Liver (tissue), 9 donors: ENCODE results near the gene CELSR1. TPM values are rescaled to one million over a fixed set of nuclear protein-coding genes. Genes with fewer than 3 reads are reported as not detected.

Experiments used
- DNase-seq: peaks from one replicate; pipeline ENCODE4 v3.0.0-alpha.2; 2017; ENCODE audit warnings: low spot score
- H3K27ac ChIP-seq, 2 donors: one replicate each; pipeline ENCODE4 v1.7.0; 2013; ENCODE audit warnings: inconsistent platforms in 2 of 2, low read length in 2 of 2, control low read depth in 1 of 2, low read depth in 1 of 2, mild to moderate bottlenecking in 1 of 2
- H3K27me3 ChIP-seq, 4 donors: one replicate each; pipeline versions ENCODE4 v1.6.1 to v1.7.0; 2013; ENCODE audit warnings: low read length in 3 of 4, inconsistent platforms in 1 of 4, mild to moderate bottlenecking in 1 of 4, moderate library complexity in 1 of 4; ENCODE audit not compliant: control insufficient read depth in 4 of 4, insufficient read depth in 4 of 4
- H3K36me3 ChIP-seq, 4 donors: one replicate each; pipeline versions ENCODE4 v1.6.1 to v1.7.0; 2013; ENCODE audit warnings: low read length in 3 of 4, mild to moderate bottlenecking in 3 of 4, low read depth in 1 of 4, moderate library complexity in 1 of 4; ENCODE audit not compliant: control insufficient read depth in 4 of 4, insufficient read depth in 3 of 4
- H3K4me1 ChIP-seq, 4 donors: one replicate each; pipeline versions ENCODE4 v1.6.1 to v1.7.0; 2013; ENCODE audit warnings: low read length in 3 of 4, mild to moderate bottlenecking in 3 of 4, moderate library complexity in 1 of 4; ENCODE audit not compliant: control insufficient read depth in 4 of 4, insufficient read depth in 4 of 4
- H3K4me3 ChIP-seq, 3 donors: one replicate each; pipeline versions ENCODE4 v1.6.1 to v1.7.0; 2013; ENCODE audit warnings: low read length in 3 of 3, control low read depth in 1 of 3, low read depth in 1 of 3, mild to moderate bottlenecking in 1 of 3
- H3K9ac ChIP-seq, 2 donors: one replicate each; pipeline ENCODE4 v1.7.0; 2013; ENCODE audit warnings: low read length in 2 of 2, mild to moderate bottlenecking in 2 of 2, moderate library complexity in 2 of 2, control low read depth in 1 of 2, low read depth in 1 of 2
- H3K9me3 ChIP-seq, 4 donors: one replicate each; pipeline versions ENCODE4 v1.6.1 to v1.7.0; 2013; ENCODE audit warnings: low read length in 3 of 4; ENCODE audit not compliant: control insufficient read depth in 4 of 4
- EGR1 ChIP-seq, 2 donors: IDR thresholded peaks; 2 replicates each; pipeline ENCODE4 v1.6.1; 2016 to 2018; ENCODE audit warnings: antibody characterized with exemption in 2 of 2, low read depth in 2 of 2
- FOXA1 ChIP-seq: IDR thresholded peaks from 2 replicates; pipeline ENCODE4 v1.6.1; 2016; ENCODE audit warnings: antibody characterized with exemption
- FOXA2 ChIP-seq: IDR thresholded peaks from 2 replicates; pipeline ENCODE4 v1.6.1; 2016; ENCODE audit warnings: antibody characterized with exemption
- GABPA ChIP-seq, 2 donors: IDR thresholded peaks in 1 of 2; conservative IDR thresholded peaks in 1 of 2; 2 replicates each; pipeline ENCODE4 v1.6.1; 2016; ENCODE audit warnings: antibody characterized with exemption in 2 of 2, mild to moderate bottlenecking in 1 of 2, moderate library complexity in 1 of 2
- HNF4A ChIP-seq, 2 donors: conservative IDR thresholded peaks; 2 replicates each; pipeline ENCODE4 v1.6.1; 2016; ENCODE audit warnings: antibody characterized with exemption in 2 of 2, mild to moderate bottlenecking in 2 of 2
- HNF4G ChIP-seq: IDR thresholded peaks from 2 replicates; pipeline ENCODE4 v1.6.1; 2016; ENCODE audit warnings: antibody characterized with exemption
- JUND ChIP-seq, 2 donors: IDR thresholded peaks; 2 replicates each; pipeline ENCODE4 v1.6.1; 2016; ENCODE audit warnings: antibody characterized with exemption in 2 of 2
- NR2F2 ChIP-seq: IDR thresholded peaks from 2 replicates; pipeline ENCODE4 v1.6.1; 2016; ENCODE audit warnings: antibody characterized with exemption
- RAD21 ChIP-seq, 2 donors: IDR thresholded peaks; 2 replicates each; pipeline ENCODE4 v1.6.1; 2016; ENCODE audit warnings: antibody characterized with exemption in 2 of 2, mild to moderate bottlenecking in 2 of 2
- RXRA ChIP-seq, 2 donors: IDR thresholded peaks; 2 replicates each; pipeline ENCODE4 v1.6.1; 2017 to 2018; ENCODE audit warnings: antibody characterized with exemption in 2 of 2, mild to moderate bottlenecking in 1 of 2
- SP1 ChIP-seq: IDR thresholded peaks from 2 replicates; pipeline ENCODE4 v1.6.1; 2018; ENCODE audit warnings: antibody characterized with exemption, mild to moderate bottlenecking
- TAF1 ChIP-seq: conservative IDR thresholded peaks from 2 replicates; pipeline ENCODE4 v1.6.1; 2016; ENCODE audit warnings: antibody characterized with exemption, mild to moderate bottlenecking
- YY1 ChIP-seq: IDR thresholded peaks from 2 replicates; pipeline ENCODE4 v1.6.1; 2016; ENCODE audit warnings: antibody characterized with exemption, mild to moderate bottlenecking
- WGBS: extraction: QIAGEN DNeasy Blood & Tissue Kit; methylation state at CpG from one replicate; pipeline ENCODE4 v1.1.7; 2013; 5-methylcytosine and 5-hydroxymethylcytosine counted together
- polyA plus RNA-seq, 2 donors: library from polyadenylated mRNA; stranded (reverse) in 1 of 2; unstranded in 1 of 2; fragments of 200-250 nt in 1 of 2; fragments of >200 nt in 1 of 2; fragmentation: Nextera tagmentation in 1 of 2; extraction: Ambion mirVana in 1 of 2; gene quantifications; one replicate each; pipeline versions ENCODE4 v1.2.1 to v1.2.3, GENCODE V29; 2013 to 2015
- total RNA-seq, 2 donors: library from RNA; depleted of rRNA; stranded (reverse); fragments of >200 nt; gene quantifications; one replicate each; pipeline ENCODE4 v1.2.3, GENCODE V29; 2014
- TF ChIP-seq, protein P1 (sequence below): IDR thresholded peaks from 2 replicates; pipeline ENCODE4 v1.6.1; 2016; ENCODE audit warnings: antibody characterized with exemption, mild to moderate bottlenecking
- TF ChIP-seq, protein P2 (sequence below): IDR thresholded peaks from 2 replicates; pipeline ENCODE4 v1.6.1; 2016; ENCODE audit warnings: antibody characterized with exemption
- TF ChIP-seq, protein P3 (sequence below): fragments of 150-350 bp; IDR thresholded peaks from 2 replicates; pipeline ENCODE4 v1.5.1; 2017; ENCODE audit warnings: improper control_type of control experiment, low read depth, low read length; ENCODE audit not compliant: missing input control
- TF ChIP-seq, protein P4 (sequence below): IDR thresholded peaks from 2 replicates; pipeline ENCODE4 v1.6.1; 2016; ENCODE audit warnings: antibody characterized with exemption
- donor health status: healthy.
- donor health status: healthy.
- donor health status: healthy.
- donor health status: healthy.
- donor health status: healthy.

CELSR1 gene
- total and polyA plus RNA-seq, 4 donors: 0.37 to 1.6 (median 1.3) TPM

DNA sequence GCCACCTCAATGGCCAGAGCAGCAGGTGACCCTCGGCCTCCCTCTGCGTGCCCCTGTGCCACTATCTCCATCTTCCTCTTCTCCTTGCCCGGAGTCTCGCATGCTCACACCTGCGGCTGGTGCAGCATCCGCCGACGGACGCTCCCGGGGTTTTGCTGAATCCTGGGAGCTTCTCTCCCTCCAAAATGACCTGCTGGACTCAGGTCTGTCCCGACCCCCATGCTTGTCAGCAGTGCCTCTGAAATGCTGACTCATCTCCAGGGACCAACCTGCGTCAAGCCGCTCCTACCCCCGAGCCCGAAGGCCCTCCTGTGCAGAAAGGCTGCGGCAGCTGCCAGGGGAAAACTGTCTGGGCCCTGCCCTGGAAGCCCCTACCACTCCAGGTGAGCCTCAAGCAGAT lies 58.4 kb downstream of the CELSR1 start (continued):
- TF ChIP-seq TAF1: no peak
- TF ChIP-seq RXRA (IDR thresholded peaks at IDR 0.05): no peak
- TF ChIP-seq, protein P1, sequence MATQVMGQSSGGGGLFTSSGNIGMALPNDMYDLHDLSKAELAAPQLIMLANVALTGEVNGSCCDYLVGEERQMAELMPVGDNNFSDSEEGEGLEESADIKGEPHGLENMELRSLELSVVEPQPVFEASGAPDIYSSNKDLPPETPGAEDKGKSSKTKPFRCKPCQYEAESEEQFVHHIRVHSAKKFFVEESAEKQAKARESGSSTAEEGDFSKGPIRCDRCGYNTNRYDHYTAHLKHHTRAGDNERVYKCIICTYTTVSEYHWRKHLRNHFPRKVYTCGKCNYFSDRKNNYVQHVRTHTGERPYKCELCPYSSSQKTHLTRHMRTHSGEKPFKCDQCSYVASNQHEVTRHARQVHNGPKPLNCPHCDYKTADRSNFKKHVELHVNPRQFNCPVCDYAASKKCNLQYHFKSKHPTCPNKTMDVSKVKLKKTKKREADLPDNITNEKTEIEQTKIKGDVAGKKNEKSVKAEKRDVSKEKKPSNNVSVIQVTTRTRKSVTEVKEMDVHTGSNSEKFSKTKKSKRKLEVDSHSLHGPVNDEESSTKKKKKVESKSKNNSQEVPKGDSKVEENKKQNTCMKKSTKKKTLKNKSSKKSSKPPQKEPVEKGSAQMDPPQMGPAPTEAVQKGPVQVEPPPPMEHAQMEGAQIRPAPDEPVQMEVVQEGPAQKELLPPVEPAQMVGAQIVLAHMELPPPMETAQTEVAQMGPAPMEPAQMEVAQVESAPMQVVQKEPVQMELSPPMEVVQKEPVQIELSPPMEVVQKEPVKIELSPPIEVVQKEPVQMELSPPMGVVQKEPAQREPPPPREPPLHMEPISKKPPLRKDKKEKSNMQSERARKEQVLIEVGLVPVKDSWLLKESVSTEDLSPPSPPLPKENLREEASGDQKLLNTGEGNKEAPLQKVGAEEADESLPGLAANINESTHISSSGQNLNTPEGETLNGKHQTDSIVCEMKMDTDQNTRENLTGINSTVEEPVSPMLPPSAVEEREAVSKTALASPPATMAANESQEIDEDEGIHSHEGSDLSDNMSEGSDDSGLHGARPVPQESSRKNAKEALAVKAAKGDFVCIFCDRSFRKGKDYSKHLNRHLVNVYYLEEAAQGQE: no peak
- TF ChIP-seq FOXA1: no peak

DNA sequence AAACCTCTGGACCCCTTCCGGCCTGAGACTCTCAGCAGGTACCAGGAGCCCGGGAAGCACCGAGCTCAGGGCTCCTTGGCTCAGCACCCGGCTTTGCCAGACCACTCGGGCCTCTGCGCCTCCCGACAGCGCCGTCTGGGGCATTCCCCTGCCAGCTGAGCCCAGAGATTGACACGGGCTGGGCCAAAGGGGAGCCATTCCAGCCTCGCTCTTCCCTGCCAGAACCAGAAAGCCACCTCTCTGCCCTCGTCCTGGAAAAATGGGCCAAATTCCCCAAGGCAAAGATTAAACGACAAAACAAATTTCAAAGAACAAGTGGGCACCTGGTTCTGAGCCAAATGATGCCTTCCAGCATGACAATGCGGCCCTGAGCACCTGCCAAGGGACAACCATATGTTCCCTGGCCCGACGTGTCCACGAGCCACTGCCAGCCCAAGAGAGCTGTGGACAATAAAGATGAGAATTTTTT lies 59.3 kb downstream of the CELSR1 start:
- TF ChIP-seq YY1 (no peak), NR2F2 (no peak), RXRA (IDR thresholded peaks at IDR 0.05) (no peak), FOXA2 (no peak), GABPA (IDR thresholded peaks at IDR 0.05 in 1 of 2, conservative IDR thresholded peaks at IDR 0.05 in 1 of 2) (no peak), EGR1 (IDR thresholded peaks at IDR 0.05; ENCODE audit: low read depth in 2 of 2) (no peak), JUND (IDR thresholded peaks at IDR 0.05) (no peak), SP1 (no peak), HNF4A (conservative IDR thresholded peaks at IDR 0.05) (no peak), FOXA1 (no peak), RAD21 (IDR thresholded peaks at IDR 0.05) (no peak), TAF1 (no peak), HNF4G (no peak)
- TF ChIP-seq, protein P2, sequence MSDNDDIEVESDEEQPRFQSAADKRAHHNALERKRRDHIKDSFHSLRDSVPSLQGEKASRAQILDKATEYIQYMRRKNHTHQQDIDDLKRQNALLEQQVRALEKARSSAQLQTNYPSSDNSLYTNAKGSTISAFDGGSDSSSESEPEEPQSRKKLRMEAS: no peak
- TF ChIP-seq, protein P3, sequence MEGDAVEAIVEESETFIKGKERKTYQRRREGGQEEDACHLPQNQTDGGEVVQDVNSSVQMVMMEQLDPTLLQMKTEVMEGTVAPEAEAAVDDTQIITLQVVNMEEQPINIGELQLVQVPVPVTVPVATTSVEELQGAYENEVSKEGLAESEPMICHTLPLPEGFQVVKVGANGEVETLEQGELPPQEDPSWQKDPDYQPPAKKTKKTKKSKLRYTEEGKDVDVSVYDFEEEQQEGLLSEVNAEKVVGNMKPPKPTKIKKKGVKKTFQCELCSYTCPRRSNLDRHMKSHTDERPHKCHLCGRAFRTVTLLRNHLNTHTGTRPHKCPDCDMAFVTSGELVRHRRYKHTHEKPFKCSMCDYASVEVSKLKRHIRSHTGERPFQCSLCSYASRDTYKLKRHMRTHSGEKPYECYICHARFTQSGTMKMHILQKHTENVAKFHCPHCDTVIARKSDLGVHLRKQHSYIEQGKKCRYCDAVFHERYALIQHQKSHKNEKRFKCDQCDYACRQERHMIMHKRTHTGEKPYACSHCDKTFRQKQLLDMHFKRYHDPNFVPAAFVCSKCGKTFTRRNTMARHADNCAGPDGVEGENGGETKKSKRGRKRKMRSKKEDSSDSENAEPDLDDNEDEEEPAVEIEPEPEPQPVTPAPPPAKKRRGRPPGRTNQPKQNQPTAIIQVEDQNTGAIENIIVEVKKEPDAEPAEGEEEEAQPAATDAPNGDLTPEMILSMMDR: no peak
- TF ChIP-seq, protein P1: no peak
- TF ChIP-seq, protein P4, sequence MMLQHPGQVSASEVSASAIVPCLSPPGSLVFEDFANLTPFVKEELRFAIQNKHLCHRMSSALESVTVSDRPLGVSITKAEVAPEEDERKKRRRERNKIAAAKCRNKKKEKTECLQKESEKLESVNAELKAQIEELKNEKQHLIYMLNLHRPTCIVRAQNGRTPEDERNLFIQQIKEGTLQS: no peak
- Histone ChIP-seq H3K4me3 (no peak overlapping the region), H3K36me3 (no peaks in the 10 kb centered on the region), H3K27me3 (peaks cover 0 to 4% (median 0%) of the 10 kb centered on the region in 4 donors), H3K9me3 (peaks cover 0 to 8% (median 3%) of the 10 kb centered on the region in 4 donors), H3K27ac (no peak overlapping the region), H3K9ac (no peak overlapping the region), H3K4me1 (no peaks in the 10 kb centered on the region)
- no peak for DNase-seq
- WGBS: 87% methylated on average over 17 of the region's 17 CpGs
